Measurements from ENCODE around the gene SUN5.

The SUN5 gene

GRCh38 chr20:32943490-32944052 is 60.7 kb downstream of the SUN5 start:
- in situ Hi-C loops (cut with MboI; ENCODE audit: low sequenced_read_pairs): no loop called here

GRCh38 chr20:32941155-32941885 is 62.9 kb downstream of the SUN5 start:
- in situ Hi-C loops (cut with MboI; ENCODE audit: low sequenced_read_pairs): no loop called here

GRCh38 chr20:32934580-32934979 is 69.7 kb downstream of the SUN5 start:
- in situ Hi-C loops (cut with MboI; ENCODE audit: low sequenced_read_pairs): no loop called here
